ENCODE data around the gene LRIT1. TPM values are rescaled to one million over a fixed set of nuclear protein-coding genes. Genes with fewer than 3 reads are reported as not detected.

LRIT1 gene
- total and polyA plus RNA-seq, 2 of the 8 experiments (the other 6 are each of a cell fraction or from before 2014, with no cell fraction given): 0.03 TPM; not detected in 1

- H3K4ac ChIP-seq (replicated peaks; ENCODE audit: insufficient read length, low read depth, low read length): no peak overlapping the region
- no peak overlapping the region for H4K5ac ChIP-seq (ENCODE audit: insufficient read length, low read depth, low read length)
- no peak overlapping the region for H2BK5ac ChIP-seq (ENCODE audit: low read depth, low read length)
- ChIA-PET POLR2A (ENCODE audit: partially characterized antibody) (interaction anchor here (0.7 kb wide), 1 partner anchor 61 kb away, joined by 3 read pairs; no protein-coding TSS in a partner anchor), CTCF (ENCODE audit: partially characterized antibody) (interaction anchor here (0.7 to 10.8 kb wide), 20 partner anchors 9 to 348 kb away, joined by 3 to 248 read pairs (median 6); partner anchors contain the start of genes CDHR1 and GHITM)
- H3K4me1 ChIP-seq (replicated peaks in 1 of 4; ENCODE audit: control insufficient read depth in 3 of 4, insufficient read depth in 4 of 4, low read length in 3 of 4): no peaks in the 10 kb centered on the region
- FAIRE-seq (no peak), DNase-seq (ENCODE audit: low read depth in 1 of 2, low spot score in 2 of 2) (no peak)
- H3K14ac ChIP-seq (ENCODE audit: insufficient read length): no peak overlapping the region
- H3K23ac ChIP-seq (ENCODE audit: insufficient read length): no peak overlapping the region
- no peak overlapping the region for H3K4me3 ChIP-seq (ENCODE audit: extremely low read depth in 1 of 4, insufficient read depth in 2 of 4, low read depth in 3 of 4, low read length in 4 of 4)
- H4K91ac ChIP-seq (replicated peaks; ENCODE audit: insufficient read length, low read length): no peak overlapping the region
- H2AK5ac ChIP-seq (ENCODE audit: low read depth, low read length): no peak overlapping the region
- peaks cover 0 to 6% of the 10 kb centered on the region in 2 experiments for H4K20me1 ChIP-seq (replicated peaks in 1 of 2; ENCODE audit: control insufficient read depth in 1 of 2, insufficient read depth in 2 of 2, low read length in 2 of 2)
- WGBS, 2 experiments (ENCODE audit: extremely low coverage in 1 of 2, insufficient coverage in 1 of 2, insufficient read length in 1 of 2, insufficient replicate concordance in 2 of 2, low coverage in 1 of 2, low lambda C conversion rate in 2 of 2, missing lambda C conversion rate in 1 of 2): 94% methylated on average over 11 of the region's 11 CpGs; no CpG with 5 or more reads in 1 of the 2 experiments
- H2AFZ ChIP-seq (ENCODE audit: low read length): no peak overlapping the region
- H3K56ac ChIP-seq (replicated peaks; ENCODE audit: insufficient read length, low read depth, low read length): no peak overlapping the region
- H3K27me3 ChIP-seq (replicated peaks in 1 of 4; ENCODE audit: control insufficient read depth in 3 of 4, extremely low read depth in 1 of 4, insufficient read depth in 3 of 4, low read length in 3 of 4): peaks cover 0 to 3% (median under 1%) of the 10 kb centered on the region in 4 experiments; a peak in 2 of 7 replicates
- no peaks in the 10 kb centered on the region for H3K79me1 ChIP-seq (ENCODE audit: low read depth, low read length)
- no peaks in the 10 kb centered on the region for H3K79me2 ChIP-seq (ENCODE audit: control insufficient read depth in 1 of 2, insufficient read depth in 2 of 2, low read length in 2 of 2)
- H3K36me3 ChIP-seq (ENCODE audit: control insufficient read depth in 2 of 4, insufficient read depth in 4 of 4, low read length in 3 of 4): no peaks in the 10 kb centered on the region
- no peak overlapping the region for H4K8ac ChIP-seq (ENCODE audit: extremely low read depth, insufficient read depth, low read length)
- H3K18ac ChIP-seq (ENCODE audit: extremely low read depth, low read length): no peak overlapping the region
- no peak overlapping the region for H2BK15ac ChIP-seq (ENCODE audit: low read length)
- no peak overlapping the region for H2BK120ac ChIP-seq (replicated peaks; ENCODE audit: low read depth, low read length)
- no peak overlapping the region; a peak in 2 of 7 replicates for H3K9ac ChIP-seq (replicated peaks in 1 of 4; ENCODE audit: extremely low read depth in 1 of 4, low read depth in 3 of 4, low read length in 3 of 4)
- H2BK20ac ChIP-seq (ENCODE audit: low read length): no peak overlapping the region
- H3K9me3 ChIP-seq (ENCODE audit: insufficient read depth in 2 of 2, low read depth in 1 of 2, low read length in 1 of 2): no peaks in the 10 kb centered on the region
- no peak overlapping the region for H2BK12ac ChIP-seq (ENCODE audit: low read depth, low read length)
- H3K27ac ChIP-seq (ENCODE audit: low read depth, low read length): no peak overlapping the region
- no peak overlapping the region for H3K4me2 ChIP-seq (ENCODE audit: insufficient read depth in 1 of 2, low read depth in 2 of 2, low read length in 2 of 2)
- H3K23me2 ChIP-seq (ENCODE audit: low read depth, low read length): no peaks in the 10 kb centered on the region
- TF ChIP-seq YY1 (IDR thresholded peaks at IDR 0.05; ENCODE audit: low read depth, low read length) (no peak), SP1 (IDR thresholded peaks at IDR 0.05; ENCODE audit: low read depth, low read length) (no peak), MAFK (IDR thresholded peaks at IDR 0.05; ENCODE audit: low read depth, low read length) (no peak), EP300 (IDR thresholded peaks at IDR 0.05; ENCODE audit: borderline replicate concordance in 1 of 2, low read depth in 2 of 2, low read length in 2 of 2) (no peak), SUZ12 (IDR thresholded peaks at IDR 0.05; ENCODE audit: low read length) (no peak), RNF2 (IDR thresholded peaks at IDR 0.05; ENCODE audit: borderline replicate concordance, low read depth, low read length, missing control alignments, poor library complexity, severe bottlenecking) (no peak), HDAC6 (IDR thresholded peaks at IDR 0.05; ENCODE audit: low read depth, low read length) (no peak), CEBPB (IDR thresholded peaks at IDR 0.05; ENCODE audit: low read depth, low read length) (no peak), POU5F1 (IDR thresholded peaks at IDR 0.05; ENCODE audit: low read depth, low read length) (no peak), RAD21 (IDR thresholded peaks at IDR 0.05 in 1 of 2, conservative IDR thresholded peaks at IDR 0.05 in 1 of 2; ENCODE audit: low read depth in 2 of 2, low read length in 2 of 2) (no peak), SIX5 (IDR thresholded peaks at IDR 0.05; ENCODE audit: low read depth, low read length) (no peak), BRCA1 (IDR thresholded peaks at IDR 0.05; ENCODE audit: low read depth, low read length) (no peak)
- TF ChIP-seq, protein P1, sequence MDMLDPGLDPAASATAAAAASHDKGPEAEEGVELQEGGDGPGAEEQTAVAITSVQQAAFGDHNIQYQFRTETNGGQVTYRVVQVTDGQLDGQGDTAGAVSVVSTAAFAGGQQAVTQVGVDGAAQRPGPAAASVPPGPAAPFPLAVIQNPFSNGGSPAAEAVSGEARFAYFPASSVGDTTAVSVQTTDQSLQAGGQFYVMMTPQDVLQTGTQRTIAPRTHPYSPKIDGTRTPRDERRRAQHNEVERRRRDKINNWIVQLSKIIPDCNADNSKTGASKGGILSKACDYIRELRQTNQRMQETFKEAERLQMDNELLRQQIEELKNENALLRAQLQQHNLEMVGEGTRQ (IDR thresholded peaks at IDR 0.05; ENCODE audit: low read length): no peak
These were observed 39.7 kb downstream of the LRIT1 start for GRCh38 chr10:84201682-84202081.
